Keratinocyte (primary cell): ENCODE measurements around the gene RERE.

Experiments
- EZH2 ChIP-seq: IDR thresholded peaks from one replicate; pipeline ENCODE4 v1.6.1; 2012; ENCODE audit warnings: inconsistent platforms, mild to moderate bottlenecking, low read length, moderate library complexity
- TF ChIP-seq, protein P1 (sequence below), 3 experiments: IDR thresholded peaks in 1 of 3; conservative IDR thresholded peaks in 1 of 3; optimal IDR thresholded peaks in 1 of 3; 2 replicates in 2 of 3; 3 replicates in 1 of 3; pipeline versions ENCODE3 to v1.5.1; 2011; ENCODE audit warnings: low read length in 3 of 3, mild to moderate bottlenecking in 3 of 3, moderate library complexity in 2 of 3, control low read depth in 1 of 3, inconsistent platforms in 1 of 3; ENCODE audit not compliant: insufficient read depth in 2 of 3; ENCODE audit errors: extremely low read depth in 1 of 3

DNA sequence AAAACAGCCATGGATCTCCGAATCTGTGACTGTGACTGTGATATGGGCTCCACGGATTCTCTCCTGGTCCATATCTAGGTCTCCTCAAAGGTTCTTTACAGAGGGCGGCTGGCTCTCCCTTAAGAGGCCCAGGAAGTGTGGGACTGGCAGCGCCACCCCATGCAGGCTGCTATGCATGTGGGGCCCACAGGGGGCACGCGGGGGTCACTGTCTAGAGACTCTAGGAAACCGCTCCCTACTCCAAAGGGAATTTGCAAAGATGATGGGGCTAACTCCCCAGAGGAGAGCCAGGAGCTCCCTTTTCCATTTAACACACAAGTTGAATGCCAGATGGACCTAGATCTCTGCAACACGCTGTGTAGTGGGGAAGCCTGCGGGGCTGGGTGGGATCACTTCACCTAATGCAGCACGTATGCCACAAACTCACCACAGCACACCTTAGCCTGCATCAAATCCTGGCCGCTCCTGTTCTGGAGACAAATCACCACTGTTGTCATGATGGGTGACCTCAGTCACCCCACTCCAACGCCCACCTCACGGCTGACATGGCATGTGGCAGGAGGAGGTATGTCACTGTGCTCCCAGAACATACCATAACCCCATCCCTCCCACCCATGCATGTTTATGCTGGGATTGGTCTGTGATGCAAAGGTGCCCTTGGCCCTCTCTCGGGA is 437.8 kb downstream of the RERE start:
- TF ChIP-seq, protein P1, sequence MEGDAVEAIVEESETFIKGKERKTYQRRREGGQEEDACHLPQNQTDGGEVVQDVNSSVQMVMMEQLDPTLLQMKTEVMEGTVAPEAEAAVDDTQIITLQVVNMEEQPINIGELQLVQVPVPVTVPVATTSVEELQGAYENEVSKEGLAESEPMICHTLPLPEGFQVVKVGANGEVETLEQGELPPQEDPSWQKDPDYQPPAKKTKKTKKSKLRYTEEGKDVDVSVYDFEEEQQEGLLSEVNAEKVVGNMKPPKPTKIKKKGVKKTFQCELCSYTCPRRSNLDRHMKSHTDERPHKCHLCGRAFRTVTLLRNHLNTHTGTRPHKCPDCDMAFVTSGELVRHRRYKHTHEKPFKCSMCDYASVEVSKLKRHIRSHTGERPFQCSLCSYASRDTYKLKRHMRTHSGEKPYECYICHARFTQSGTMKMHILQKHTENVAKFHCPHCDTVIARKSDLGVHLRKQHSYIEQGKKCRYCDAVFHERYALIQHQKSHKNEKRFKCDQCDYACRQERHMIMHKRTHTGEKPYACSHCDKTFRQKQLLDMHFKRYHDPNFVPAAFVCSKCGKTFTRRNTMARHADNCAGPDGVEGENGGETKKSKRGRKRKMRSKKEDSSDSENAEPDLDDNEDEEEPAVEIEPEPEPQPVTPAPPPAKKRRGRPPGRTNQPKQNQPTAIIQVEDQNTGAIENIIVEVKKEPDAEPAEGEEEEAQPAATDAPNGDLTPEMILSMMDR (optimal IDR thresholded peaks at IDR 0.05 in 1 of 3, IDR thresholded peaks at IDR 0.05 in 1 of 3, conservative IDR thresholded peaks at IDR 0.05 in 1 of 3; ENCODE audit: extremely low read depth in 1 of 3, insufficient read depth in 2 of 3, low read length in 3 of 3): no peak
- no peak for TF ChIP-seq EZH2
